AG04449 (cell line): ENCODE data around the gene CEP72.

Experiments used
- CTCF ChIA-PET: fragments of 350-600 bp; formaldehyde crosslinking; extraction: SDS; loops from one replicate; lab custom pipeline; 2021; ENCODE audit warnings: antibody characterized with exemption; lab: Yijun Ruan, JAX
- POLR2A ChIA-PET: fragments of 400-600, 350-600 bp; formaldehyde crosslinking; extraction: SDS; loops from one replicate; lab custom pipeline; 2020; ENCODE audit warnings: antibody characterized with exemption, inconsistent platforms; lab: Yijun Ruan, JAX
- DNase-seq: peaks from one replicate; pipeline ENCODE4 v3.0.0-alpha.2; 2010; ENCODE audit warnings: low read depth, low spot score
- H3K4me3 ChIP-seq: 2 replicates; pipeline ENCODE4 v1.5.1; 2011; ENCODE audit warnings: low read depth, mild to moderate bottlenecking, control low read depth, low read length
- TF ChIP-seq, protein P1 (sequence below): IDR thresholded peaks from one replicate; pipeline ENCODE4 v1.5.1; 2011; ENCODE audit warnings: mild to moderate bottlenecking, moderate library complexity, low read length, control low read depth, inconsistent platforms; ENCODE audit not compliant: insufficient read depth; ENCODE audit errors: missing control alignments

The CEP72 gene

DNA sequence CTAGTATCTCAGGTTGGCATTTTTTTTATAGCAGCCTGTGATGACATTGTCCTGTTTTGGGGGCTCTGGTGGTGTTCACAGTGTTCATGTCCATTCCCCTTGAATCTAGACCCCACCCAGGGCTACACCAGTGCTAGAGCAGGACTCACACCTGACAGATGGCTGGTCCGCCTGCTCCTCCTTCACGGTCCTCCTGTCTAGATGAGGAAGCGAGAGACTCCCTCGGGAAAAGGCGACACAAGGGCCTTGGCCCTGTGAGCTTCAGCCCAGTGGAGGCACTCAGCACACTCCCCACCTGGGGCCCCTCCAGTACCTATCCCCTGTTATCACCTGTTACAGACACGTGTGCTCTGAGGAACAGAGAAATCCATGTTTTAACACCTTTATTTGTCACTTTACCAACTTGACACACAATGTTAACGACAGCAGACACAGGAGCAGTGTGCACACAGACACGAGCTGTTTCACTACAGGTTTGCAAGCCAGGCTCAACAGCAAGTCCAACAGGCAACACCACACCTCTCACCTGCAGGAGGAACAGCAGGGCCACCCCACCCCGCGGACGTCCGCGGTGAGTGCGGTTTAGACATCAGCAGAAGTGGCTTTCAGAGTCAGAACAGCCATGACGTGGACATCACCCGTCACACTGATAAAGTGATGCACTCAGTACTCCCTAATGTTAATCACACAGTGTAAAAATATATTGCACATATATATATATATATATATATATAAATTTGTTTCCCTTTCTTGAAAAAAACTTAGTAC is 47.5 kb downstream of the CEP72 start:
- TF ChIP-seq, protein P1, sequence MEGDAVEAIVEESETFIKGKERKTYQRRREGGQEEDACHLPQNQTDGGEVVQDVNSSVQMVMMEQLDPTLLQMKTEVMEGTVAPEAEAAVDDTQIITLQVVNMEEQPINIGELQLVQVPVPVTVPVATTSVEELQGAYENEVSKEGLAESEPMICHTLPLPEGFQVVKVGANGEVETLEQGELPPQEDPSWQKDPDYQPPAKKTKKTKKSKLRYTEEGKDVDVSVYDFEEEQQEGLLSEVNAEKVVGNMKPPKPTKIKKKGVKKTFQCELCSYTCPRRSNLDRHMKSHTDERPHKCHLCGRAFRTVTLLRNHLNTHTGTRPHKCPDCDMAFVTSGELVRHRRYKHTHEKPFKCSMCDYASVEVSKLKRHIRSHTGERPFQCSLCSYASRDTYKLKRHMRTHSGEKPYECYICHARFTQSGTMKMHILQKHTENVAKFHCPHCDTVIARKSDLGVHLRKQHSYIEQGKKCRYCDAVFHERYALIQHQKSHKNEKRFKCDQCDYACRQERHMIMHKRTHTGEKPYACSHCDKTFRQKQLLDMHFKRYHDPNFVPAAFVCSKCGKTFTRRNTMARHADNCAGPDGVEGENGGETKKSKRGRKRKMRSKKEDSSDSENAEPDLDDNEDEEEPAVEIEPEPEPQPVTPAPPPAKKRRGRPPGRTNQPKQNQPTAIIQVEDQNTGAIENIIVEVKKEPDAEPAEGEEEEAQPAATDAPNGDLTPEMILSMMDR, result no peak
- ChIA-PET CTCF (interaction anchor here (5.5 kb wide), 1 partner anchor 11 kb away, joined by 58 read pairs; no protein-coding TSS in a partner anchor), POLR2A (no interaction called here)
- no peak overlapping the region for H3K4me3 ChIP-seq
- DNase-seq, result no peak

DNA sequence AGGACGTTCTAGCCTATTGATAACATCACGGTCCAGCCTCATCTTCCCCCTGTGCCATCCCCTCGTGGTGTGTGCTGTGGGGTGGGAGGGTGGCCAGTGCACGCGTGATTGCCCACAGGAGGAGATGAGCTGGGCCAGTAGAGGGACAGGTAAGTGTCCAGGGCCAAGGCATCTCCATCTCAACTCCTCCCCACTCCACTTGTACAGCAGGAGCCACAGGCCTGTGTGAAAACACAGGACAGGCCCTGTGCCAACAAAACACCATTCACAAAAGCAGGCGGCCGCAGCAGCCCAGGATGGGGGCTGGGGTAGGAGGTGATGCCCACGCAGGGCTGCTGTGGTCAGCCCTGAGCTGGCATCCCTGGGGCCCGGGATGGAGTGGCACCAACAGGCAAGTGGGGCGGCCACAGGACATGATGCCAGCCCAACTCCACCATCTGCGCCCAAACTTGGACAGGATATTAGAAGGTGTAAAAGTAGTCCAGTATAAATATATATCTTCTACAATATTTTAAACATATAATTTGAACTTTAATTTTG is 48.4 kb downstream of the CEP72 start:
- ChIA-PET POLR2A (no interaction called here), CTCF (interaction anchor here (5.5 kb wide), 1 partner anchor 10 kb away, joined by 58 read pairs; no protein-coding TSS in a partner anchor)
- DNase-seq, result no peak
- no peak overlapping the region for H3K4me3 ChIP-seq
- TF ChIP-seq, protein P1, result no peak

DNA sequence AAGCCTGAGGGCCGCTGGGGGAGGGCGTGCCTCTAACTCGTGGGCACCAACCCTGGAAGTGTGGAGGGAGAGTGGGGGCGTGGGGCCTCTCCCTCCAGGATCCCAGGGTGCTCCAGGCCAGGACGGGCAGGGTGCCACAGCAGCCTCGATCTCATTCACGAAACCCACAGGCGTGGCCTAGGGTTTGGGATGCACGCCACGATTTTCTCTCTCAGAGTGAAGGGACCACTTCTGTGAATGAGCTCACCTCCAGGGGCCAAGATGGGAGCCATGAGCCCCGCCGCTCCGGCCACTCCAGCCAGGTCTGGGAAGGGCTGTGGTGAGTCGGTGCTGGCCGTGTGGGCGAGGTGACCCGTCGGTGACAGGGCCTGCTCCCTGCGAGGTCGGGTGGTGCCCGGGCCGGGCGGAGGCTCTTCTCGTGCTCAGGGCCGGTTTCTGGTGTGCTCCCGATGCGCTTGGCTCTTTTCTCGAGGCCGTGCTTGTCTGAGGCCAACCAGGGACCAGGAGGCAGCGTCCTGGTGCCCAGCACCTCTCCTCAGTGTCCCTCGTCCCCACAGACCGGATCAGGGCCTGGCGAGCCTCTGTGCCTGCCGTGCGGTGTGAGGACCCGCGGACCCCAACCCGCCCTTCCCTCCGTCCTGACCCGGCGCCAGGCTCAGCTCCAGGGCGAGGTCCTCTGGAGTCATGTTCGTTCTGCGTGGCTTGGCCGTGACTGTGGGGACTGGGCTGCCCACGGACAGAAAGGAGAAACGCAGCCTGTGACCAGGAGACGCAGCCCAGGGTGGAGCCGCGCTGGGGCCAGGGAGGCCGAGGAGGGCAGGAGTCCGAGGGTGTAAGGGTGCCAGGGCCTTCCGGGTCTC is 50.0 kb downstream of the CEP72 start:
- no peak for DNase-seq
- ChIA-PET CTCF (no interaction called here), POLR2A (no interaction called here)
- no peak overlapping the region for H3K4me3 ChIP-seq
- TF ChIP-seq, protein P1, result no peak

DNA sequence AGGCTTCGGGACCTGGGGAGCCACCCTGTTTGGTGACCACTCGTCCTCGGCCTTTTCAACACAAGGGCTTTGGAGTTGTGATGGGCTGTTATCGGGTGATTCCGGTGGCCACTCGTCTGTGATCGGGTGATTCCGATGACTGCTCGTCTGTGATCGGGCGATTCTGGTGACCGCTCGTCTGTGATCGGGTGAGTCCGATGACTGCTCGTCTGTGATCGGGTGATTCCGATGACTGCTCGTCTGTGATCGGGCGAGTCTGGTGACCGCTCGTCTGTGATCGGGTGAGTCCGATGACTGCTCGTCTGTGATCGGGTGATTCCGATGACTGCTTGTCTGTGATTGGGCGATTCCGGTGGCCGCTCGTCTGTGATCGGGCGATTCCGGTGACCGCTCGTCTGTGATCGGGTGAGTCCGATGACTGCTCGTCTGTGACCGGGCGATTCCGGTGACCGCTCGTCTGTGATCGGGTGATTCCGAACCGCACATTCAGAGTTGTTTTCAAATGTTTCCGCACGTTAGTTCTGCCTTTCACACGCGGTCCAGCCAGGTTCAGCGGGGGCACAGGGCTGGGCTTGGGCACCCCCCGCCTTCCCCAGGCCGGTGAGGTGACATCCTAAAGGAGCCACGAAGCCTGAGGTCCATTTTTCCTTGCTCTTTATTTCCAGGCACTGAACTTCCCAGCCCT is 50.8 kb downstream of the CEP72 start:
- no peak for DNase-seq
- H3K4me3 ChIP-seq, result no peak overlapping the region
- TF ChIP-seq, protein P1, result no peak
- ChIA-PET POLR2A (no interaction called here), CTCF (interaction anchor here (0.7 kb wide), 1 partner anchor 241 kb away, joined by 4 read pairs; no protein-coding TSS in a partner anchor)

DNA sequence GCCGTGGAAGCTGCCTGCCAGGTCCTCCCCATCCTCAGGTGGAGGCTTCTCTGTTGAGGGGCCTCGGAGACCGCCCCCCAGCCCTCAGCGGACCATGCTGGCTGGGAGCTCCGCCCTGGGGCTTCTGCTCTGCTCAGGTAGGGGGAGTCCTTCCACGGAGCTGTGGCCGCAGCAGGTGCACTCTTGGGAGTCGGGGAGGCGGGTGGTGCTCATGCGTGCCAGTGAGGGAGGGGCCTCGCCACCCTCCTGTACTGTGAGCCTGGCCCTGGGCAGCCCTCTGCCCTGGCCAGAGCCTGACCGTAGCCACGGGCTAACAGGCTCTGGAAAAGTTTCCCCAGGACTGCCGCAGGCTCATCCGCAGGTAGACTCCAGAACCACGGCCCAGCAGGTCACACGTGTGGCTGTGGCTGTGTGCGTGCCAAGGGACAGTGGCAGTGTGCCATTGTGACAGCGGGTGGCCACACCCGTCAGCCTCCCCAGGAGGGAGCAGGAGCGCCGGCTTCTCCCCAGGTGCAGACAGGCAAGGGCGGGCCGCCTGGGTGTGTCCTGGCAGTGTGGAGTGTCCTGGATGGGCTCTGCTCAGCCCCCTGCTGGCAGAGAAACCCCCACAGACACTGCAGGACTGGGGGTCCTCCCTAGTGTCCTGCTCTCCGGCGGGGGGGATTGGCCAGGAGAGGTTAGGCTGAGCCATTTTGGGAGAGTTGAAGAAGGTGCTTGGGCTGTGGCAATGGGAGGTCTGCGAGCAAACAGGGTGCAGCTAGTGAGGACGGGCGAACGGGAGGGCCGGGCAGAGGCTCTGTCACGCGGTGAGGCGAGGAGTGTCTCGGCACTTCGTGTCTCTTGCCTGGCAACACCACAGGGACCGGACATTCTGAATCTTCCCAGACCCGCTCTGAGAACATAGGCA is 51.5 kb downstream of the CEP72 start:
- ChIA-PET CTCF (interaction anchor here (0.7 kb wide), 1 partner anchor 240 kb away, joined by 4 read pairs; no protein-coding TSS in a partner anchor), POLR2A (no interaction called here)
- no peak overlapping the region for H3K4me3 ChIP-seq
- no peak for DNase-seq
- TF ChIP-seq, protein P1, result no peak
